Astrocyte (in vitro differentiated cells and primary cell): ENCODE results near the gene TMBIM4. TPM values are rescaled to one million over a fixed set of nuclear protein-coding genes. Genes with fewer than 3 reads are reported as not detected.
"Not testable (repeated sequence)": the region's sequence is repeated elsewhere in the genome, so short reads cannot be mapped to it uniquely, and the experiment has no call there.

ENCODE experiments used
- DNase-seq: peaks from one replicate; pipeline ENCODE4 v3.0.0-alpha.2; 2010; ENCODE audit warnings: low read depth
- FAIRE-seq: peaks from 2 replicates; lab custom pipeline; 2011; peaks lifted over from hg19 to GRCh38; lab: Jason Lieb, UNC
- H2AFZ ChIP-seq: 2 replicates; pipeline ENCODE4 v1.6.0; 2012; ENCODE audit warnings: low read depth, low read length, inconsistent platforms
- H3K27ac ChIP-seq: 2 replicates; pipeline ENCODE4 v1.5.1; 2011; ENCODE audit warnings: low read depth, low read length, inconsistent platforms
- H3K27me3 ChIP-seq: 2 replicates; pipeline ENCODE4 v1.6.0; 2011; ENCODE audit warnings: low read length, inconsistent platforms; ENCODE audit not compliant: insufficient read depth
- H3K36me3 ChIP-seq: 2 replicates; pipeline ENCODE4 v1.5.1; 2011; ENCODE audit warnings: low read length, inconsistent platforms; ENCODE audit not compliant: insufficient read depth
- H3K4me1 ChIP-seq: 2 replicates; pipeline ENCODE4 v1.5.1; 2011; ENCODE audit warnings: low read length, inconsistent platforms; ENCODE audit not compliant: insufficient read depth
- H3K4me2 ChIP-seq: 2 replicates; pipeline ENCODE4 v1.6.0; 2012; ENCODE audit warnings: low read length, inconsistent platforms
- H3K4me3 ChIP-seq: 2 replicates; pipeline ENCODE4 v1.5.1; 2011; ENCODE audit warnings: low read depth, mild to moderate bottlenecking, low read length, inconsistent platforms; ENCODE audit not compliant: insufficient read depth
- H3K79me2 ChIP-seq: 2 replicates; pipeline ENCODE4 v1.6.0; 2012; ENCODE audit warnings: mild to moderate bottlenecking, low read length, inconsistent platforms; ENCODE audit not compliant: insufficient read depth
- H3K9ac ChIP-seq: 2 replicates; pipeline ENCODE4 v1.6.0; 2012; ENCODE audit warnings: mild to moderate bottlenecking, low read length, inconsistent platforms
- H3K9me3 ChIP-seq: 2 replicates; pipeline ENCODE4 v1.5.1; 2012; ENCODE audit warnings: low read depth, mild to moderate bottlenecking, low read length, inconsistent platforms; ENCODE audit not compliant: insufficient read depth
- H4K20me1 ChIP-seq: 2 replicates; pipeline ENCODE4 v1.6.0; 2012; ENCODE audit warnings: low read length, inconsistent platforms; ENCODE audit not compliant: insufficient read depth
- H3K27ac Mint-ChIP-seq: one replicate; pipeline ENCODE4 v1.8.0; 2021; ENCODE audit warnings: mild to moderate bottlenecking, mixed read lengths; ENCODE audit not compliant: unreplicated experiment
- H3K27me3 Mint-ChIP-seq: one replicate; pipeline ENCODE4 v1.8.0; 2021; ENCODE audit warnings: low read depth, mixed read lengths; ENCODE audit not compliant: unreplicated experiment
- H3K36me3 Mint-ChIP-seq: one replicate; pipeline ENCODE4 v1.8.0; 2021; ENCODE audit warnings: low read depth, mixed read lengths; ENCODE audit not compliant: unreplicated experiment
- H3K4me1 Mint-ChIP-seq: one replicate; pipeline ENCODE4 v1.8.0; 2021; ENCODE audit warnings: low read depth, mixed read lengths; ENCODE audit not compliant: unreplicated experiment
- H3K4me3 Mint-ChIP-seq: one replicate; pipeline ENCODE4 v1.8.0; 2021; ENCODE audit warnings: mild to moderate bottlenecking, moderate library complexity, mixed read lengths; ENCODE audit not compliant: unreplicated experiment
- H3K9me3 Mint-ChIP-seq: one replicate; pipeline ENCODE4 v1.8.0; 2021; ENCODE audit warnings: mild to moderate bottlenecking, mixed read lengths; ENCODE audit not compliant: unreplicated experiment
- CTCF ChIP-seq: IDR thresholded peaks from 2 replicates; pipeline ENCODE4 v1.5.1; 2011; ENCODE audit warnings: low read depth, mild to moderate bottlenecking, inconsistent platforms, low read length, moderate library complexity; ENCODE audit not compliant: insufficient read depth
- EZH2 ChIP-seq: IDR thresholded peaks from 2 replicates; pipeline ENCODE4 v1.6.1; 2012; ENCODE audit warnings: mild to moderate bottlenecking, low read length, inconsistent platforms; ENCODE audit not compliant: insufficient read depth
- total RNA-seq: library from RNA; stranded (reverse); gene quantifications from 2 replicates; pipeline ENCODE4 v1.2.1, GENCODE V29; 2021

Gene TMBIM4
- total RNA-seq, 1 donor from 2014 or later = 41.5 TPM

GRCh38 chr12:66182956-66183355 is 13.2 kb upstream of the TMBIM4 start:
- Histone ChIP-seq H3K9me3 (no peaks in the 10 kb centered on the region), H3K9ac (no peak overlapping the region), H3K27ac (no peak overlapping the region), H3K4me1 (no peaks in the 10 kb centered on the region), H3K79me2 (no peaks in the 10 kb centered on the region), H3K27me3 (peaks cover under 1% of the 10 kb centered on the region), H3K36me3 (no peaks in the 10 kb centered on the region), H3K4me2 (no peak overlapping the region), H4K20me1 (no peaks in the 10 kb centered on the region), H3K4me3 (no peak overlapping the region), H2AFZ (no peak overlapping the region)
- TF ChIP-seq CTCF = no peak
- TF ChIP-seq EZH2 = no peak
- H3K36me3 Mint-ChIP-seq = no peaks in the 10 kb centered on the region
- H3K27ac Mint-ChIP-seq = no peak overlapping the region
- no peak overlapping the region for H3K4me3 Mint-ChIP-seq
- H3K27me3 Mint-ChIP-seq = peaks cover 28% of the 10 kb centered on the region
- H3K9me3 Mint-ChIP-seq = peaks cover 3% of the 10 kb centered on the region
- FAIRE-seq = no peak
- no peaks in the 10 kb centered on the region for H3K4me1 Mint-ChIP-seq
- DNase-seq = no peak

GRCh38 chr12:66176105-66176900 is 6.5 kb upstream of the TMBIM4 start:
- FAIRE-seq (no peak), DNase-seq (no peak)
- Mint-ChIP-seq H3K36me3 (no peaks in the 10 kb centered on the region), H3K27ac (no peak overlapping the region), H3K9me3 (no peaks in the 10 kb centered on the region), H3K4me1 (no peaks in the 10 kb centered on the region), H3K27me3 (peaks cover 16% of the 10 kb centered on the region), H3K4me3 (no peak overlapping the region)
- Histone ChIP-seq H3K27ac (no peak overlapping the region), H3K4me1 (no peaks in the 10 kb centered on the region), H3K4me3 (no peak overlapping the region), H3K27me3 (peaks cover 10% of the 10 kb centered on the region), H3K79me2 (no peaks in the 10 kb centered on the region), H2AFZ (no peak overlapping the region), H4K20me1 (no peaks in the 10 kb centered on the region), H3K36me3 (no peaks in the 10 kb centered on the region), H3K9ac (no peak overlapping the region), H3K4me2 (no peak overlapping the region), H3K9me3 (no peaks in the 10 kb centered on the region)
- no peak for TF ChIP-seq CTCF
- TF ChIP-seq EZH2 = no peak

DNA sequence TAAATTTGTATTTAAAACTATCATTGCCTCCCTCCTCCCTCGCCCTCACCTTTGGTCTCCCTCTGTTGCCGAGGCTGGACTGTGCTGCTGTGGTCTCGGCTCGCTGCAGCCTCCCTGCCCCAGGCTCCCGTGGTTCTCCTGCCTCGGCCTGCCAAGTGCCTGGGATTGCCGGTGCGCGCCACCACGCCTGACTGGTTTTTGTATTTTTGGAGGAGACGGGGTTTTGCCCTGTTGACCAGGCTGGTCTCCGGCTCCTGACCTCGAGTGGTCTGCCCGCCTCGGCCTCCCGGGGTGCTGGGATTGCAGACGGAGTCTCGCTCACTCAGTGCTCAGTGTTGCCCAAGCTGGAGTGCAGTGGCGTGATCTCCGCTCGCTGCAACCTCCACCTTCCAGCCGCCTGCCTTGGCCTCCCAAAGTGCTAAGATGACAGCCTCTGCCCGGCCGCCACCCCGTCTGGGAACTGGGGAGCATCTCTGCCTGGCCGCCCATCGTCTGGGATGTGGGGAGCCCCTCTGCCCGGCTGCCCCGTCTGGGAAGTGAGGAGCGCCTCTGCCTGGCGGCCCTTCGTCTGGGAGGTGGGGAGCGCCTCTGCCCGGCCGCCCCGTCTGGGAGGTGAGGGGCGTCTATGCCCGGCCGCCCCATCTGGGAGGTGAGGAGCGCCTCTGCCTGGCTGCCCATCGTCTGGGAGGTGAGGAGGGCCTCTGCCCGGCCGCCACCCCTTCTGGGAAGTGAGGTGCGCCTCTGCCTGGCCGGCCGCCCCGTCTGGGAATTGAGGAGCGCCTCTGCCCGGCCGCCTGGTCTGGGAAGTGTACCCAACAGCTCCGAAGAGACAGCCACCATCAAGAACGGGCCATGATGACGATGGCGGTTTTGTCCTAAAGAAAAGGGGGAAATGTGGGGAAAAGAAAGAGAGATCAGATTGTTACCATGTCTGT is 4.9 kb upstream of the TMBIM4 start:
- not testable (repeated sequence) for H3K9ac ChIP-seq, H3K36me3 ChIP-seq, DNase-seq, H3K4me2 ChIP-seq, H3K36me3 Mint-ChIP-seq, H3K79me2 ChIP-seq, H4K20me1 ChIP-seq, H3K4me3 ChIP-seq, H3K4me1 Mint-ChIP-seq, FAIRE-seq, H3K4me3 Mint-ChIP-seq, H3K27me3 ChIP-seq, H3K9me3 Mint-ChIP-seq, H2AFZ ChIP-seq, H3K9me3 ChIP-seq, H3K27ac Mint-ChIP-seq, H3K4me1 ChIP-seq, H3K27ac ChIP-seq
- peaks cover 16% of the 10 kb centered on the region for H3K27me3 Mint-ChIP-seq
